HepG2 (cell line): ENCODE results near the gene HSP90AB1. TPM values are rescaled to one million over a fixed set of nuclear protein-coding genes. Genes with fewer than 3 reads are reported as not detected.

Experiments used
- ATAC-seq: fragments of 200-7000 bp; cut with Tn5 transposase; 3 replicates; pipeline ENCODE4 v1.9.1; 2020; ENCODE audit warnings: mild to moderate bottlenecking, moderate library complexity
- BruUV-seq: library from RNA; stranded (reverse); fragments of 400-500 nt; replicated peaks from 2 replicates; lab custom pipeline; 2021; lab: Mats Ljungman, UMichigan
- CTCF ChIA-PET: fragments of 300-600 bp; formaldehyde crosslinking; extraction: SDS; loops from one replicate; lab custom pipeline; 2021; ENCODE audit warnings: low total read pairs, inconsistent platforms, low intra/inter-chr PET ratio; lab: Yijun Ruan, JAX
- POLR2A ChIA-PET: fragments of 350-600 bp; sonication (Branson Sonifier 250); formaldehyde crosslinking; loops from one replicate; lab custom pipeline; 2020; ENCODE audit warnings: antibody characterized with exemption, inconsistent platforms; lab: Yijun Ruan, JAX
- DNase-seq: peaks from one replicate; pipeline ENCODE4 v3.0.0-alpha.2; 2015; ENCODE audit warnings: low spot score
- FAIRE-seq: peaks from 3 replicates; lab custom pipeline; 2011; peaks lifted over from hg19 to GRCh38; lab: Jason Lieb, UNC
- H2AFZ ChIP-seq: one replicate; pipeline ENCODE4 v1.6.1; 2011; ENCODE audit warnings: low read length, inconsistent platforms
- H3K27ac ChIP-seq: fragments of 300-600 bp; 3 replicates; pipeline ENCODE4 v1.8.0; 2011; ENCODE audit warnings: mixed run types, mild to moderate bottlenecking, mixed read lengths, low read length, inconsistent platforms; ENCODE audit not compliant: insufficient read depth; ENCODE audit errors: extremely low read length
- H3K27me3 ChIP-seq, 2 experiments: fragments of 200-600 bp in 1 of 2; 2 replicates in 1 of 2; 3 replicates in 1 of 2; pipeline versions ENCODE4 v1.6.0 to v1.8.0; 2011; ENCODE audit warnings: low read length in 2 of 2, mild to moderate bottlenecking in 2 of 2, moderate library complexity in 2 of 2, inconsistent platforms in 1 of 2; ENCODE audit not compliant: insufficient read depth in 2 of 2, control insufficient read depth in 1 of 2
- H3K36me3 ChIP-seq, 2 experiments: fragments of 200-600 bp in 1 of 2; replicated peaks in 1 of 2; 2 replicates in 1 of 2; 3 replicates in 1 of 2; pipeline versions ENCODE4 v1.5.1 to v1.8.0; 2011; ENCODE audit warnings: low read length in 2 of 2, inconsistent platforms in 1 of 2; ENCODE audit not compliant: insufficient read depth in 2 of 2, control insufficient read depth in 1 of 2
- H3K4me1 ChIP-seq: 2 replicates; pipeline ENCODE4 v1.5.1; 2012; ENCODE audit warnings: low read length, inconsistent platforms; ENCODE audit not compliant: insufficient read depth
- H3K4me2 ChIP-seq: 2 replicates; pipeline ENCODE4 v1.6.0; 2011; ENCODE audit warnings: low read depth, low read length, inconsistent platforms
- H3K4me3 ChIP-seq, 3 experiments: fragments of 200-600 bp in 1 of 3; sonication (generic), shearing (Covaris generic) in 1 of 3; replicated peaks in 1 of 3; 2 replicates each; pipeline ENCODE4 v1.5.1; 2011 to 2016; ENCODE audit warnings: low read length in 3 of 3, inconsistent platforms in 2 of 3, low read depth in 2 of 3, mild to moderate bottlenecking in 2 of 3, control low read depth in 1 of 3, mixed read lengths in 1 of 3; ENCODE audit not compliant: insufficient read depth in 1 of 3
- H3K79me2 ChIP-seq: one replicate; pipeline ENCODE4 v1.6.1; 2011; ENCODE audit warnings: low read length, inconsistent platforms; ENCODE audit not compliant: insufficient read depth
- H3K9ac ChIP-seq: 2 replicates; pipeline ENCODE4 v1.6.0; 2011; ENCODE audit warnings: mild to moderate bottlenecking, low read depth, low read length, inconsistent platforms; ENCODE audit not compliant: insufficient read depth
- H3K9me3 ChIP-seq: 2 replicates; pipeline ENCODE4 v1.5.1; 2012; ENCODE audit warnings: mild to moderate bottlenecking, low read length
- H4K20me1 ChIP-seq: 2 replicates; pipeline ENCODE4 v1.6.0; 2011; ENCODE audit warnings: inconsistent platforms, mild to moderate bottlenecking, low read length, moderate library complexity; ENCODE audit not compliant: insufficient read depth
- ATF7 ChIP-seq, 2 experiments: fragments of 450-650 bp in 1 of 2; sonication (generic) in 1 of 2; formaldehyde crosslinking in 1 of 2; IDR thresholded peaks; 2 replicates each; pipeline versions ENCODE4 v1.4.0 to v1.6.1; 2016 to 2020; ENCODE audit warnings: antibody characterized with exemption in 1 of 2, mild to moderate bottlenecking in 1 of 2, missing genetic modification reagents in 1 of 2
- MTF2 ChIP-seq: sonication (generic); formaldehyde crosslinking; IDR thresholded peaks from 2 replicates; pipeline ENCODE4 v1.5.0; 2020; ENCODE audit warnings: missing genetic modification reagents, borderline replicate concordance
- PITX1 ChIP-seq: sonication (generic); formaldehyde crosslinking; IDR thresholded peaks from 2 replicates; pipeline ENCODE4 v1.5.1; 2020; ENCODE audit warnings: mild to moderate bottlenecking, missing genetic modification reagents
- RFX3 ChIP-seq: IDR thresholded peaks from 2 replicates; pipeline ENCODE4 v1.6.1; 2016; ENCODE audit warnings: missing biosample characterization, missing genetic modification reagents
- TEAD3 ChIP-seq: optimal IDR thresholded peaks from 2 replicates; pipeline ENCODE3; 2016; ENCODE audit warnings: borderline replicate concordance
- ZFP36L1 ChIP-seq: sonication (generic); formaldehyde crosslinking; IDR thresholded peaks from 2 replicates; pipeline ENCODE4 v1.8.0; 2022; ENCODE audit warnings: mild to moderate bottlenecking, missing genetic modification reagents, moderate library complexity
- ZNF607 ChIP-seq: sonication (generic); formaldehyde crosslinking; IDR thresholded peaks from 2 replicates; pipeline ENCODE4 v1.5.1; 2020; ENCODE audit warnings: missing genetic modification reagents, mild to moderate bottlenecking, borderline replicate concordance
- ZNF709 ChIP-seq: sonication (generic); formaldehyde crosslinking; IDR thresholded peaks from 2 replicates; pipeline ENCODE4 v1.5.0; 2020; ENCODE audit warnings: mild to moderate bottlenecking, missing genetic modification reagents
- WGBS: methylation state at CpG from one replicate; pipeline ENCODE4 v1.1.6; 2017; ENCODE audit warnings: low lambda C conversion rate; 5-methylcytosine and 5-hydroxymethylcytosine counted together
- in situ Hi-C: cut with HindIII; loops from 2 replicates; pipeline ENCODE4 v1.10.0; 2017; ENCODE audit warnings: low pct_unique_long_range_greater_than_20kb; ENCODE audit not compliant: extremely low pct_ligation_motif_present
- intact Hi-C: fragments of 100-400 bp; cut with micrococcal nuclease; formaldehyde crosslinking; loops from one replicate; pipeline ENCODE4 v1.10.0; 2022; ENCODE audit not compliant: unreplicated experiment
- polyA plus RNA-seq, 8 experiments: library from polyadenylated mRNA; depleted of rRNA in 3 of 8; stranded (reverse) in 7 of 8; unstranded in 1 of 8; fragments of >200 nt; fragmentation: Illumina TruSeq in 4 of 8; extraction: Trizol in 4 of 8; gene quantifications; 2 replicates each; pipeline versions ENCODE4 v1.2.1 to v1.2.3, GENCODE V29; 2011 to 2016; ENCODE audit warnings: low read depth in 4 of 8, missing spikeins in 1 of 8, mixed read lengths in 1 of 8; ENCODE audit not compliant: insufficient read depth in 1 of 8
- total RNA-seq, 5 experiments: library from RNA; depleted of rRNA; stranded (reverse); fragments of >200 nt; fragmentation: Illumina TruSeq; extraction: Trizol; gene quantifications; 2 replicates each; pipeline ENCODE4 v1.2.3, GENCODE V29; 2016; ENCODE audit warnings: low read depth in 1 of 5
- TF ChIP-seq, protein P1 (sequence below), 2 experiments: sonication (generic) in 1 of 2; formaldehyde crosslinking in 1 of 2; IDR thresholded peaks; 2 replicates each; pipeline versions ENCODE4 v1.6.1 to v1.9.0; 2014 to 2022; ENCODE audit warnings: antibody characterized with exemption in 1 of 2, borderline replicate concordance in 1 of 2, inconsistent platforms in 1 of 2, low read depth in 1 of 2, missing genetic modification reagents in 1 of 2
- TF ChIP-seq, protein P2 (sequence below): sonication (generic); formaldehyde crosslinking; IDR thresholded peaks from 2 replicates; pipeline ENCODE4 v1.5.0; 2020; ENCODE audit warnings: missing genetic modification reagents
- TF ChIP-seq, protein P3 (sequence below): sonication (generic); formaldehyde crosslinking; conservative IDR thresholded peaks from 2 replicates; pipeline ENCODE4 v1.8.1; 2023; ENCODE audit warnings: missing genetic modification reagents

Gene HSP90AB1
- total and polyA plus RNA-seq, 2 of the 13 experiments (the other 11 are each of a cell fraction or from before 2014, with no cell fraction given), result 1,325 to 1,472 TPM

DNA sequence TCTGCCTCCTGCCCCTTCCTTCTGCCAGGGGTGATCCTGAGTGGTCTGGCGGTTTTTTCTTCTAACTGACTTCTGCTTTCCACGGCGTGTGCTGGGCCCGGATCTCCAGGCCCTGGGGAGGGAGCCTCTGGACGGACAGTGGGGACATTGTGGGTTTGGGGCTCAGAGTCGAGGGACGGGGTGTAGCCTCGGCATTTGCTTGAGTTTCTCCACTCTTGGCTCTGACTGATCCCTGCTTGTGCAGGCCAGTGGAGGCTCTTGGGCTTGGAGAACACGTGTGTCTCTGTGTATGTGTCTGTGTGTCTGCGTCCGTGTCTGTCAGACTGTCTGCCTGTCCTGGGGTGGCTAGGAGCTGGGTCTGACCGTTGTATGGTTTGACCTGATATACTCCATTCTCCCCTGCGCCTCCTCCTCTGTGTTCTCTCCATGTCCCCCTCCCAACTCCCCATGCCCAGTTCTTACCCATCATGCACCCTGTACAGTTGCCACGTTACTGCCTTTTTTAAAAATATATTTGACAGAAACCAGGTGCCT lies 13.3 kb upstream of the HSP90AB1 start:
- CTCF ChIA-PET, result interaction anchor here (2.0 to 5.3 kb wide), 4 partner anchors 11 to 138 kb away, joined by 10 to 38 read pairs (median 27); partner anchors contain the start of gene SLC29A1
- H3K36me3 ChIP-seq, result peaks cover 11 to 24% of the 10 kb centered on the region in 2 experiments
- H3K27ac ChIP-seq, result no peak overlapping the region
- H3K79me2 ChIP-seq, result no peaks in the 10 kb centered on the region
- FAIRE-seq (no peak), DNase-seq (no peak), ATAC-seq (no peak)
- H3K4me2 ChIP-seq, result no peak overlapping the region
- H3K4me1 ChIP-seq, result peaks cover 53% of the 10 kb centered on the region
- in situ Hi-C loops (no loop called here), intact Hi-C loops (loop anchor here (1.0 to 2.0 kb wide), 3 partner anchors 12 to 137 kb away; no protein-coding TSS in a partner anchor)
- POLR2A ChIA-PET, result interaction anchor here (3.2 to 3.7 kb wide), 2 partner anchors 10 to 13 kb away, joined by 20 to 48 read pairs; partner anchors contain the start of genes HSP90AB1 and SLC29A1
- no peaks in the 10 kb centered on the region for H3K27me3 ChIP-seq
- H2AFZ ChIP-seq, result no peak overlapping the region
- no peak overlapping the region for H3K9ac ChIP-seq
- no peak for TF ChIP-seq ATF7 (IDR thresholded peaks at IDR 0.05)
- TF ChIP-seq ATF7 (CRISPR knock-in tag; IDR thresholded peaks at IDR 0.05), result 0 out of 2 replicates have a peak, but pooled peaks have one; percentile 45
- TF ChIP-seq TEAD3 (CRISPR knock-in tag), result no peak
- no peak for TF ChIP-seq RFX3
- TF ChIP-seq ZNF607 (CRISPR knock-in tag), result no peak
- TF ChIP-seq PITX1 (CRISPR knock-in tag), result peak; percentile 19; the same call in 1 of the 2 replicates
- TF ChIP-seq, protein P1, sequence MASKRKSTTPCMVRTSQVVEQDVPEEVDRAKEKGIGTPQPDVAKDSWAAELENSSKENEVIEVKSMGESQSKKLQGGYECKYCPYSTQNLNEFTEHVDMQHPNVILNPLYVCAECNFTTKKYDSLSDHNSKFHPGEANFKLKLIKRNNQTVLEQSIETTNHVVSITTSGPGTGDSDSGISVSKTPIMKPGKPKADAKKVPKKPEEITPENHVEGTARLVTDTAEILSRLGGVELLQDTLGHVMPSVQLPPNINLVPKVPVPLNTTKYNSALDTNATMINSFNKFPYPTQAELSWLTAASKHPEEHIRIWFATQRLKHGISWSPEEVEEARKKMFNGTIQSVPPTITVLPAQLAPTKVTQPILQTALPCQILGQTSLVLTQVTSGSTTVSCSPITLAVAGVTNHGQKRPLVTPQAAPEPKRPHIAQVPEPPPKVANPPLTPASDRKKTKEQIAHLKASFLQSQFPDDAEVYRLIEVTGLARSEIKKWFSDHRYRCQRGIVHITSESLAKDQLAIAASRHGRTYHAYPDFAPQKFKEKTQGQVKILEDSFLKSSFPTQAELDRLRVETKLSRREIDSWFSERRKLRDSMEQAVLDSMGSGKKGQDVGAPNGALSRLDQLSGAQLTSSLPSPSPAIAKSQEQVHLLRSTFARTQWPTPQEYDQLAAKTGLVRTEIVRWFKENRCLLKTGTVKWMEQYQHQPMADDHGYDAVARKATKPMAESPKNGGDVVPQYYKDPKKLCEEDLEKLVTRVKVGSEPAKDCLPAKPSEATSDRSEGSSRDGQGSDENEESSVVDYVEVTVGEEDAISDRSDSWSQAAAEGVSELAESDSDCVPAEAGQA (IDR thresholded peaks at IDR 0.05; ENCODE audit: low read depth), result no peak
- TF ChIP-seq, protein P1 (CRISPR knock-in tag; IDR thresholded peaks at IDR 0.05; ENCODE audit: borderline replicate concordance), result no peak
- TF ChIP-seq, protein P2, sequence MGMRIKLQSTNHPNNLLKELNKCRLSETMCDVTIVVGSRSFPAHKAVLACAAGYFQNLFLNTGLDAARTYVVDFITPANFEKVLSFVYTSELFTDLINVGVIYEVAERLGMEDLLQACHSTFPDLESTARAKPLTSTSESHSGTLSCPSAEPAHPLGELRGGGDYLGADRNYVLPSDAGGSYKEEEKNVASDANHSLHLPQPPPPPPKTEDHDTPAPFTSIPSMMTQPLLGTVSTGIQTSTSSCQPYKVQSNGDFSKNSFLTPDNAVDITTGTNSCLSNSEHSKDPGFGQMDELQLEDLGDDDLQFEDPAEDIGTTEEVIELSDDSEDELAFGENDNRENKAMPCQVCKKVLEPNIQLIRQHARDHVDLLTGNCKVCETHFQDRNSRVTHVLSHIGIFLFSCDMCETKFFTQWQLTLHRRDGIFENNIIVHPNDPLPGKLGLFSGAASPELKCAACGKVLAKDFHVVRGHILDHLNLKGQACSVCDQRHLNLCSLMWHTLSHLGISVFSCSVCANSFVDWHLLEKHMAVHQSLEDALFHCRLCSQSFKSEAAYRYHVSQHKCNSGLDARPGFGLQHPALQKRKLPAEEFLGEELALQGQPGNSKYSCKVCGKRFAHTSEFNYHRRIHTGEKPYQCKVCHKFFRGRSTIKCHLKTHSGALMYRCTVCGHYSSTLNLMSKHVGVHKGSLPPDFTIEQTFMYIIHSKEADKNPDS (CRISPR knock-in tag), result peak; percentile 89; the same call in 1 of the 2 replicates
- no peak for TF ChIP-seq ZNF709 (CRISPR knock-in tag)
- 0 out of 2 replicates have a peak, but pooled peaks have one; percentile 31 for TF ChIP-seq MTF2 (CRISPR knock-in tag)
- TF ChIP-seq ZFP36L1 (CRISPR knock-in tag), result no peak
- TF ChIP-seq, protein P3, sequence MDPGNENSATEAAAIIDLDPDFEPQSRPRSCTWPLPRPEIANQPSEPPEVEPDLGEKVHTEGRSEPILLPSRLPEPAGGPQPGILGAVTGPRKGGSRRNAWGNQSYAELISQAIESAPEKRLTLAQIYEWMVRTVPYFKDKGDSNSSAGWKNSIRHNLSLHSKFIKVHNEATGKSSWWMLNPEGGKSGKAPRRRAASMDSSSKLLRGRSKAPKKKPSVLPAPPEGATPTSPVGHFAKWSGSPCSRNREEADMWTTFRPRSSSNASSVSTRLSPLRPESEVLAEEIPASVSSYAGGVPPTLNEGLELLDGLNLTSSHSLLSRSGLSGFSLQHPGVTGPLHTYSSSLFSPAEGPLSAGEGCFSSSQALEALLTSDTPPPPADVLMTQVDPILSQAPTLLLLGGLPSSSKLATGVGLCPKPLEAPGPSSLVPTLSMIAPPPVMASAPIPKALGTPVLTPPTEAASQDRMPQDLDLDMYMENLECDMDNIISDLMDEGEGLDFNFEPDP (CRISPR knock-in tag), result 0 out of 2 replicates have a peak, but pooled peaks have one; percentile 5
- TF ChIP-seq, all 625 proteins: peak for 5
- BruUV-seq, result no TSS peak
- 95% methylated on average over 12 of the region's 14 CpGs for WGBS
- H4K20me1 ChIP-seq, result no peaks in the 10 kb centered on the region
- no peaks in the 10 kb centered on the region for H3K9me3 ChIP-seq
- no peak overlapping the region for H3K4me3 ChIP-seq
